HCT116 (cell line): ENCODE measurements around the gene CHRNA4. TPM values are rescaled to one million over a fixed set of nuclear protein-coding genes. Genes with fewer than 3 reads are reported as not detected.

Source experiments
- ATAC-seq: fragments of 200-7000 bp; cut with Tn5 transposase; 2 replicates; pipeline ENCODE4 v1.9.1; 2020; ENCODE audit warnings: mild to moderate bottlenecking, moderate library complexity
- BruUV-seq: library from RNA; stranded (reverse); fragments of 400-500 nt; replicated peaks from 2 replicates; lab custom pipeline; 2021; lab: Mats Ljungman, UMichigan
- CTCF ChIA-PET: fragments of 300-600 bp; sonication (Branson Sonifier 250); formaldehyde crosslinking; loops from one replicate; lab custom pipeline; 2021; ENCODE audit warnings: antibody characterized with exemption; lab: Charles Lee
- POLR2A ChIA-PET: fragments of 300-600, 350-600 bp; sonication (Branson Sonifier 250); formaldehyde crosslinking; loops from one replicate; lab custom pipeline; 2021; ENCODE audit warnings: antibody characterized with exemption; lab: Charles Lee
- RAD21 ChIA-PET, 2 experiments: fragments of 300-600 bp; sonication (Branson Sonifier 250); formaldehyde crosslinking; loops; one replicate each; lab custom pipeline; 2023; ENCODE audit warnings: low total read pairs in 2 of 2; ENCODE audit not compliant: uncharacterized antibody in 2 of 2, unreplicated experiment in 2 of 2, low non-redundant PET in 1 of 2; lab: Charles Lee
- DNase-seq: peaks from one replicate; pipeline ENCODE4 v3.0.0-alpha.2; 2010; ENCODE audit warnings: low read depth, low spot score
- H2AFZ ChIP-seq: fragments of 200-600 bp; shearing (Covaris generic), sonication (generic); 2 replicates; pipeline ENCODE4 v1.6.1; 2017; ENCODE audit warnings: low read depth, mixed run types, mixed read lengths, antibody characterized with exemption, low read length; ENCODE audit not compliant: poor library complexity, severe bottlenecking
- H3K27ac ChIP-seq: 2 replicates; pipeline ENCODE4 v1.5.1; 2012; ENCODE audit warnings: low read depth, low read length
- H3K27me3 ChIP-seq: fragments of 200-600 bp; sonication (generic); 2 replicates; pipeline ENCODE4 v1.6.1; 2016; ENCODE audit warnings: mixed run types, low read length, mixed read lengths; ENCODE audit not compliant: insufficient read depth
- H3K36me3 ChIP-seq, 2 experiments: fragments of 200-500 bp in 1 of 2; fragments of 200-600 bp in 1 of 2; sonication (Bioruptor generic) in 1 of 2; sonication (generic) in 1 of 2; 2 replicates each; pipeline versions ENCODE4 v1.5.1 to v1.6.1; 2014 to 2016; ENCODE audit warnings: low read length in 2 of 2, inconsistent platforms in 1 of 2, mixed read lengths in 1 of 2, mixed run types in 1 of 2; ENCODE audit not compliant: insufficient read depth in 2 of 2, control insufficient read depth in 1 of 2
- H3K4me1 ChIP-seq, 2 experiments: fragments of 200-600 bp in 1 of 2; sonication (generic) in 1 of 2; 2 replicates each; pipeline versions ENCODE4 v1.5.1 to v1.6.1; 2012 to 2017; ENCODE audit warnings: low read length in 2 of 2, inconsistent platforms in 1 of 2, mild to moderate bottlenecking in 1 of 2, mixed read lengths in 1 of 2, mixed run types in 1 of 2, moderate library complexity in 1 of 2; ENCODE audit not compliant: insufficient read depth in 2 of 2, control insufficient read depth in 1 of 2
- H3K4me2 ChIP-seq: fragments of 200-600 bp; sonication (generic); 2 replicates; pipeline ENCODE4 v1.6.1; 2017; ENCODE audit warnings: mixed run types, low read length, mixed read lengths
- H3K4me3 ChIP-seq, 2 experiments: fragments of 200-600 bp in 1 of 2; sonication (generic) in 1 of 2; replicated peaks in 1 of 2; 2 replicates each; pipeline ENCODE4 v1.5.1; 2011 to 2016; ENCODE audit warnings: low read length in 2 of 2, control low read depth in 1 of 2, low read depth in 1 of 2, mild to moderate bottlenecking in 1 of 2, mixed read lengths in 1 of 2, mixed run types in 1 of 2
- H3K79me2 ChIP-seq: fragments of 200-600 bp; sonication (generic); 2 replicates; pipeline ENCODE4 v1.6.1; 2017; ENCODE audit warnings: mild to moderate bottlenecking, mixed run types, low read length, moderate library complexity, mixed read lengths; ENCODE audit not compliant: insufficient read depth
- H3K9ac ChIP-seq: fragments of 200-600 bp; sonication (generic); 2 replicates; pipeline ENCODE4 v1.6.1; 2016; ENCODE audit warnings: low read length, mixed read lengths
- H3K9me2 ChIP-seq: fragments of 200-600 bp; sonication (generic), shearing (Covaris generic); 2 replicates; pipeline ENCODE4 v1.6.1; 2017; ENCODE audit warnings: mixed run types, mild to moderate bottlenecking, moderate library complexity; ENCODE audit not compliant: insufficient read depth
- H3K9me3 ChIP-seq, 2 experiments: fragments of 200-500 bp in 1 of 2; fragments of 200-600 bp in 1 of 2; sonication (Bioruptor generic) in 1 of 2; sonication (generic) in 1 of 2; 2 replicates each; pipeline ENCODE4 v1.6.1; 2014 to 2017; ENCODE audit warnings: low read length in 2 of 2, mixed read lengths in 2 of 2, inconsistent platforms in 1 of 2, low read depth in 1 of 2, mild to moderate bottlenecking in 1 of 2, mixed run types in 1 of 2, moderate library complexity in 1 of 2; ENCODE audit not compliant: control insufficient read depth in 1 of 2, insufficient read depth in 1 of 2
- H4K20me1 ChIP-seq: fragments of 200-600 bp; sonication (generic), shearing (Covaris generic); 2 replicates; pipeline ENCODE4 v1.6.1; 2017; ENCODE audit warnings: mixed run types, mild to moderate bottlenecking, moderate library complexity; ENCODE audit not compliant: insufficient read depth
- ATF3 ChIP-seq: IDR thresholded peaks from 2 replicates; pipeline ENCODE4 v1.6.1; 2012
- CBX3 ChIP-seq: IDR thresholded peaks from 2 replicates; pipeline ENCODE4 v1.6.1; 2012; ENCODE audit warnings: low read depth
- CEBPB ChIP-seq: IDR thresholded peaks from 2 replicates; pipeline ENCODE4 v1.6.1; 2012; ENCODE audit warnings: low read depth
- EGR1 ChIP-seq: IDR thresholded peaks from 2 replicates; pipeline ENCODE4 v1.6.1; 2012; ENCODE audit warnings: low read depth
- ELF1 ChIP-seq: IDR thresholded peaks from 2 replicates; pipeline ENCODE4 v1.6.1; 2012; ENCODE audit warnings: low read depth, borderline replicate concordance
- EZH2 ChIP-seq: fragments of 200-600 bp; sonication (generic); IDR thresholded peaks from 2 replicates; pipeline ENCODE4 v1.6.1; 2017; ENCODE audit warnings: antibody characterized with exemption, mixed run types
- JUND ChIP-seq: IDR thresholded peaks from 2 replicates; pipeline ENCODE4 v1.6.1; 2012
- POLR2A ChIP-seq: IDR thresholded peaks from 2 replicates; pipeline ENCODE4 v1.7.0; 2011; ENCODE audit warnings: borderline replicate concordance; ENCODE audit not compliant: insufficient read depth, insufficient read length; ENCODE audit errors: extremely low read depth
- POLR2AphosphoS5 ChIP-seq: IDR thresholded peaks from 2 replicates; pipeline ENCODE4 v1.6.1; 2011; ENCODE audit warnings: mild to moderate bottlenecking, low read depth, low read length, moderate library complexity
- RAD21 ChIP-seq: IDR thresholded peaks from 2 replicates; pipeline ENCODE4 v1.6.1; 2012; ENCODE audit warnings: low read depth, mild to moderate bottlenecking
- SIN3A ChIP-seq: IDR thresholded peaks from 2 replicates; pipeline ENCODE4 v1.6.1; 2012; ENCODE audit warnings: low read depth
- SP1 ChIP-seq: IDR thresholded peaks from 2 replicates; pipeline ENCODE4 v1.6.1; 2012; ENCODE audit warnings: low read depth
- SRF ChIP-seq: IDR thresholded peaks from 2 replicates; pipeline ENCODE4 v1.6.1; 2012; ENCODE audit warnings: low read depth
- TCF7L2 ChIP-seq: IDR thresholded peaks from 2 replicates; pipeline ENCODE4 v1.7.0; 2011; ENCODE audit warnings: borderline replicate concordance, inconsistent platforms; ENCODE audit not compliant: insufficient read depth, insufficient read length; ENCODE audit errors: extremely low read depth
- YY1 ChIP-seq: IDR thresholded peaks from 2 replicates; pipeline ENCODE4 v1.6.1; 2011; ENCODE audit warnings: low read length, low read depth, moderate library complexity, mild to moderate bottlenecking; ENCODE audit not compliant: insufficient replicate concordance; ENCODE audit errors: extremely low read depth
- intact Hi-C: fragments of 100-400 bp; cut with micrococcal nuclease; formaldehyde crosslinking; loops from 2 replicates; pipeline ENCODE4 v1.10.0; 2022
- total RNA-seq: library from RNA; stranded (reverse); gene quantifications from one replicate; pipeline ENCODE4 v1.2.1, GENCODE V29; 2021; ENCODE audit not compliant: unreplicated experiment
- TF ChIP-seq, protein P1 (sequence below): IDR thresholded peaks from 2 replicates; pipeline ENCODE4 v1.6.1; 2012
- TF ChIP-seq, protein P2 (sequence below), 3 experiments: fragments of 200-600 bp in 1 of 3; sonication (generic) in 1 of 3; IDR thresholded peaks in 2 of 3; conservative IDR thresholded peaks in 1 of 3; 2 replicates each; pipeline ENCODE4 v1.5.1; 2012 to 2017; ENCODE audit warnings: low read depth in 2 of 3, low read length in 2 of 3, antibody characterized with exemption in 1 of 3, borderline replicate concordance in 1 of 3, control low read depth in 1 of 3, mild to moderate bottlenecking in 1 of 3, mixed read lengths in 1 of 3, mixed run types in 1 of 3, moderate library complexity in 1 of 3; ENCODE audit not compliant: insufficient read depth in 1 of 3

CHRNA4 gene
- total RNA-seq, 1 experiment from 2014 or later: not detected

DNA sequence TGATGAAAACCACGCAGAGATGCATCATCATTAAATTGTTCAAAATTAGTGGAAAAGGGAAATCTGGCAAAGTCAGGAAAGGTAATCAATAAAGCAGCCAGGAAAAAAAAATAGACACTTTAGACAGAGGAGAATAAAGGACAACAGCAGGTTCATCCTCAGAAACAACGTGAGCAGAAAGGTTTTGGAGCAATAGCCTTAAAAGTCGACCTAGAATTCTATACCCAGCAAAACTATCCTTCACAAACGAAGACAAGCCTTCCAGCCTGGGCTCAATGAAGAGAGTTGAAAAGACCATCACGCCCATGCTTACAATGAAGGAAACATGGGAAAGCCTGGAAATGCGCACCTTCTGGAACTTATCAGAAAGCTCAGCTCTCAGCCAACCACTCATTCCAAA is 24.7 kb upstream of the CHRNA4 start:
- no peak for DNase-seq
- Histone ChIP-seq H3K27me3 (no peaks in the 10 kb centered on the region), H3K79me2 (no peaks in the 10 kb centered on the region), H3K4me3 (no peak overlapping the region), H3K9ac (no peak overlapping the region), H3K27ac (no peak overlapping the region), H3K36me3 (no peaks in the 10 kb centered on the region), H3K4me1 (no peaks in the 10 kb centered on the region), H4K20me1 (no peaks in the 10 kb centered on the region), H3K4me2 (no peak overlapping the region), H3K9me2 (no peaks in the 10 kb centered on the region), H2AFZ (no peak overlapping the region)
- intact Hi-C loops: no loop called here
- no TSS peak for BruUV-seq
- no peak for ATAC-seq
- ChIA-PET POLR2A (no interaction called here), RAD21 (no interaction called here), CTCF (no interaction called here)
- no peak for TF ChIP-seq JUND
- TF ChIP-seq, all 23 proteins: peak for 0
- peaks cover 14 to 29% of the 10 kb centered on the region in 2 experiments; a peak in 2 of 4 replicates for H3K9me3 ChIP-seq

DNA sequence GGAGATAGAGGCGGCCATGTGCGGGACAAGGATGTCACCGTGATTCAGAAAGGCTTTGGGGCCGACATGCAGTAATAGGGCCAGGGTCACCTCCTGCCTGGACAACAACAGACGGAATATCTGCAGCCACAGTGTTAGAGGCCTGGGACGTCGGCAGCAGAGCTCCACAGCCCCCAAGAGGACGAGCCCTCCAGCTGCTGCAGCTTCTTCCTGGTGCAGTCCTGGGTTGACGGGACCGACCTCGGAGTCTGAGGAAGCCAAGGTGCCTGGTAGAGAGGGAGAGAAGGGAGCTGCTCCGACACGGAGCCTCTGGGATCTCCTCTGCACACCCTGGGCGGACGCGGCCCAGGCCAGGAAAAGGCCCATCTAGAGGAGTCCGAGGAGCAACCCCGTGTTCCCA is 23.2 kb upstream of the CHRNA4 start:
- no peak overlapping the region for H3K27ac ChIP-seq
- H3K4me2 ChIP-seq: no peak overlapping the region
- no peaks in the 10 kb centered on the region for H3K4me1 ChIP-seq
- no peak for DNase-seq
- POLR2A ChIA-PET: no interaction called here
- no TSS peak for BruUV-seq
- H3K27me3 ChIP-seq: no peaks in the 10 kb centered on the region
- CTCF ChIA-PET: no interaction called here
- H3K36me3 ChIP-seq: no peaks in the 10 kb centered on the region
- RAD21 ChIA-PET: no interaction called here
- H2AFZ ChIP-seq: no peak overlapping the region
- H3K79me2 ChIP-seq: no peaks in the 10 kb centered on the region
- H3K9ac ChIP-seq: no peak overlapping the region
- peaks cover 14 to 29% of the 10 kb centered on the region in 2 experiments; a peak in 2 of 4 replicates for H3K9me3 ChIP-seq
- H3K9me2 ChIP-seq: no peaks in the 10 kb centered on the region
- no peak overlapping the region for H3K4me3 ChIP-seq
- intact Hi-C loops: no loop called here
- no peak for ATAC-seq
- no peaks in the 10 kb centered on the region for H4K20me1 ChIP-seq
- no peak for TF ChIP-seq YY1
- TF ChIP-seq JUND: no peak
- TF ChIP-seq POLR2A: no peak
- TF ChIP-seq ELF1: no peak
- no peak for TF ChIP-seq CEBPB
- TF ChIP-seq, protein P1, sequence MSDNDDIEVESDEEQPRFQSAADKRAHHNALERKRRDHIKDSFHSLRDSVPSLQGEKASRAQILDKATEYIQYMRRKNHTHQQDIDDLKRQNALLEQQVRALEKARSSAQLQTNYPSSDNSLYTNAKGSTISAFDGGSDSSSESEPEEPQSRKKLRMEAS: no peak
- TF ChIP-seq EGR1: no peak
- TF ChIP-seq SIN3A: no peak
- TF ChIP-seq POLR2AphosphoS5: no peak
- no peak for TF ChIP-seq RAD21
- TF ChIP-seq TCF7L2: no peak
- TF ChIP-seq ATF3: no peak
- no peak for TF ChIP-seq CBX3
- TF ChIP-seq SRF: no peak
- TF ChIP-seq SP1: no peak
- TF ChIP-seq, protein P2, sequence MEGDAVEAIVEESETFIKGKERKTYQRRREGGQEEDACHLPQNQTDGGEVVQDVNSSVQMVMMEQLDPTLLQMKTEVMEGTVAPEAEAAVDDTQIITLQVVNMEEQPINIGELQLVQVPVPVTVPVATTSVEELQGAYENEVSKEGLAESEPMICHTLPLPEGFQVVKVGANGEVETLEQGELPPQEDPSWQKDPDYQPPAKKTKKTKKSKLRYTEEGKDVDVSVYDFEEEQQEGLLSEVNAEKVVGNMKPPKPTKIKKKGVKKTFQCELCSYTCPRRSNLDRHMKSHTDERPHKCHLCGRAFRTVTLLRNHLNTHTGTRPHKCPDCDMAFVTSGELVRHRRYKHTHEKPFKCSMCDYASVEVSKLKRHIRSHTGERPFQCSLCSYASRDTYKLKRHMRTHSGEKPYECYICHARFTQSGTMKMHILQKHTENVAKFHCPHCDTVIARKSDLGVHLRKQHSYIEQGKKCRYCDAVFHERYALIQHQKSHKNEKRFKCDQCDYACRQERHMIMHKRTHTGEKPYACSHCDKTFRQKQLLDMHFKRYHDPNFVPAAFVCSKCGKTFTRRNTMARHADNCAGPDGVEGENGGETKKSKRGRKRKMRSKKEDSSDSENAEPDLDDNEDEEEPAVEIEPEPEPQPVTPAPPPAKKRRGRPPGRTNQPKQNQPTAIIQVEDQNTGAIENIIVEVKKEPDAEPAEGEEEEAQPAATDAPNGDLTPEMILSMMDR (IDR thresholded peaks at IDR 0.05 in 2 of 3, conservative IDR thresholded peaks at IDR 0.05 in 1 of 3; ENCODE audit: borderline replicate concordance in 1 of 3, insufficient read depth in 1 of 3, low read depth in 2 of 3, low read length in 2 of 3): no peak
- no peak for TF ChIP-seq EZH2
